ENCODE data around the gene GPM6B.

The GPM6B gene

GRCh38 chrX:13816643-13817627 lies at the start of gene GPM6B:
GPM6B (minus strand) TSS chrX:13817093; CDS start chrX:13816904, 189 bp downstream.
- in situ Hi-C loops (cut with HindIII; ENCODE audit: low sequenced_read_pairs), result no loop called here

- in situ Hi-C loops (cut with HindIII; ENCODE audit: low sequenced_read_pairs), result no loop called here
Observed at GRCh38 chrX:13864264-13864663, 47.4 kb upstream of the GPM6B start.

- in situ Hi-C loops (cut with HindIII; ENCODE audit: low sequenced_read_pairs), result no loop called here
Observed at GRCh38 chrX:13863324-13863723, 46.4 kb upstream of the GPM6B start.

GRCh38 chrX:13859724-13860123 lies 42.8 kb upstream of the GPM6B start:
- in situ Hi-C loops (cut with HindIII; ENCODE audit: low sequenced_read_pairs), result no loop called here

- in situ Hi-C loops (cut with HindIII; ENCODE audit: low sequenced_read_pairs), result no loop called here
Observed at GRCh38 chrX:13857804-13858203, 40.9 kb upstream of the GPM6B start.

- in situ Hi-C loops (cut with HindIII; ENCODE audit: low sequenced_read_pairs), result no loop called here
Observed at GRCh38 chrX:13855689-13856450, 39.0 kb upstream of the GPM6B start.

GRCh38 chrX:13854003-13854402 lies 37.1 kb upstream of the GPM6B start:
- in situ Hi-C loops (cut with HindIII; ENCODE audit: low sequenced_read_pairs), result loop anchor here (5.0 kb wide), 1 partner anchor 77 kb away; no protein-coding TSS in a partner anchor

GRCh38 chrX:13852001-13852695 lies 35.3 kb upstream of the GPM6B start:
- in situ Hi-C loops (cut with HindIII; ENCODE audit: low sequenced_read_pairs), result loop anchor here (5.0 kb wide), 1 partner anchor 75 kb away; no protein-coding TSS in a partner anchor

- in situ Hi-C loops (cut with HindIII; ENCODE audit: low sequenced_read_pairs), result no loop called here
Observed at GRCh38 chrX:13845721-13846378, 29.0 kb upstream of the GPM6B start.

GRCh38 chrX:13843150-13843721 lies 26.3 kb upstream of the GPM6B start:
- in situ Hi-C loops (cut with HindIII; ENCODE audit: low sequenced_read_pairs), result no loop called here

- in situ Hi-C loops (cut with HindIII; ENCODE audit: low sequenced_read_pairs), result no loop called here
Observed at GRCh38 chrX:13840121-13840520, 23.2 kb upstream of the GPM6B start.

- in situ Hi-C loops (cut with HindIII; ENCODE audit: low sequenced_read_pairs), result no loop called here
Observed at GRCh38 chrX:13837290-13837745, 20.4 kb upstream of the GPM6B start.

GRCh38 chrX:13836575-13836974 lies 19.7 kb upstream of the GPM6B start:
- in situ Hi-C loops (cut with HindIII; ENCODE audit: low sequenced_read_pairs), result no loop called here

GRCh38 chrX:13835825-13836224 lies 18.9 kb upstream of the GPM6B start:
- in situ Hi-C loops (cut with HindIII; ENCODE audit: low sequenced_read_pairs), result no loop called here

- in situ Hi-C loops (cut with HindIII; ENCODE audit: low sequenced_read_pairs), result no loop called here
Observed at GRCh38 chrX:13834355-13834754, 17.5 kb upstream of the GPM6B start.

- in situ Hi-C loops (cut with HindIII; ENCODE audit: low sequenced_read_pairs), result no loop called here
Observed at GRCh38 chrX:13829983-13830382, 13.1 kb upstream of the GPM6B start.

- in situ Hi-C loops (cut with HindIII; ENCODE audit: low sequenced_read_pairs), result no loop called here
Observed at GRCh38 chrX:13828392-13828791, 11.5 kb upstream of the GPM6B start.

- in situ Hi-C loops (cut with HindIII; ENCODE audit: low sequenced_read_pairs), result no loop called here
Observed at GRCh38 chrX:13827298-13828090, 10.6 kb upstream of the GPM6B start.

- in situ Hi-C loops (cut with HindIII; ENCODE audit: low sequenced_read_pairs), result no loop called here
Observed at GRCh38 chrX:13826770-13827169, 9.9 kb upstream of the GPM6B start.
